PC-3 (cell line): Measurements from ENCODE around the gene CALHM2. TPM values are rescaled to one million over a fixed set of nuclear protein-coding genes. Genes with fewer than 3 reads are reported as not detected.

ENCODE experiments used
- ATAC-seq: fragments of 200-7000 bp; cut with Tn5 transposase; 2 replicates; pipeline ENCODE4 v1.9.1; 2020; ENCODE audit warnings: mild to moderate bottlenecking, moderate library complexity
- BruUV-seq: library from RNA; stranded (reverse); fragments of 400-500 nt; replicated peaks from 2 replicates; lab custom pipeline; 2021; lab: Mats Ljungman, UMichigan
- CTCF ChIA-PET: fragments of 300-600 bp; sonication (Branson Sonifier 250); formaldehyde crosslinking; loops from one replicate; lab custom pipeline; 2022; ENCODE audit warnings: antibody characterized with exemption; lab: Charles Lee
- POLR2A ChIA-PET: fragments of 300-600 bp; sonication (Branson Sonifier 250); formaldehyde crosslinking; loops from one replicate; lab custom pipeline; 2022; ENCODE audit warnings: antibody characterized with exemption; ENCODE audit not compliant: unreplicated experiment; lab: Charles Lee
- DNase-seq: peaks from one replicate; pipeline ENCODE4 v3.0.0-alpha.2; 2015
- H2AFZ ChIP-seq: fragments of 300-600 bp; sonication (generic); 2 replicates; pipeline ENCODE4 v1.6.0; 2016; ENCODE audit warnings: antibody characterized with exemption, low read length
- H3F3A ChIP-seq: fragments of 300-600 bp; sonication (generic); one replicate; pipeline ENCODE4 v1.6.0; 2017; ENCODE audit warnings: antibody characterized with exemption, low read length, control low read depth, mild to moderate bottlenecking; ENCODE audit not compliant: unreplicated experiment
- H3K27ac ChIP-seq: fragments of 300-600 bp; sonication (generic); 2 replicates; pipeline ENCODE4 v1.5.1; 2016; ENCODE audit warnings: mild to moderate bottlenecking, low read length
- H3K27me3 ChIP-seq: fragments of 300-600 bp; sonication (generic); 2 replicates; pipeline ENCODE4 v1.6.1; 2016; ENCODE audit warnings: low read length, mixed read lengths
- H3K36me3 ChIP-seq: fragments of 300-600 bp; sonication (generic); 2 replicates; pipeline ENCODE4 v1.6.1; 2016; ENCODE audit warnings: low read depth, mixed run types, low read length, mixed read lengths
- H3K4me1 ChIP-seq: fragments of 300-600 bp; sonication (generic); 2 replicates; pipeline ENCODE4 v1.5.1; 2016; ENCODE audit warnings: low read length; ENCODE audit not compliant: insufficient read depth
- H3K4me2 ChIP-seq: fragments of 300-600 bp; sonication (generic); 2 replicates; pipeline ENCODE4 v1.6.0; 2016; ENCODE audit warnings: low read length
- H3K4me3 ChIP-seq: fragments of 300-600 bp; sonication (generic); 2 replicates; pipeline ENCODE4 v1.5.1; 2016; ENCODE audit warnings: mild to moderate bottlenecking, low read length, mixed read lengths
- H3K79me2 ChIP-seq: fragments of 300-600 bp; sonication (generic); 2 replicates; pipeline ENCODE4 v1.6.1; 2017; ENCODE audit warnings: low read length, mixed read lengths
- H3K9ac ChIP-seq: fragments of 300-600 bp; sonication (generic); 2 replicates; pipeline ENCODE4 v1.6.0; 2016; ENCODE audit warnings: mild to moderate bottlenecking, low read length
- H3K9me2 ChIP-seq: fragments of 300-600 bp; sonication (generic); replicated peaks from 2 replicates; pipeline ENCODE4 v1.6.1; 2016; ENCODE audit warnings: mixed run types, low read length, mixed read lengths
- H3K9me3 ChIP-seq: fragments of 300-600 bp; sonication (generic); 2 replicates; pipeline ENCODE4 v1.6.1; 2016; ENCODE audit warnings: low read length, mixed read lengths
- H4K20me1 ChIP-seq: fragments of 300-600 bp; sonication (generic); 2 replicates; pipeline ENCODE4 v1.6.1; 2016; ENCODE audit warnings: low read length, mixed read lengths
- CTCF ChIP-seq: fragments of 300-600 bp; sonication (generic); conservative IDR thresholded peaks from 2 replicates; pipeline ENCODE4 v1.5.1; 2017; ENCODE audit warnings: antibody characterized with exemption, low read depth, mild to moderate bottlenecking, low read length
- EZH2 ChIP-seq: fragments of 300-600 bp; sonication (generic); IDR thresholded peaks from one replicate; pipeline ENCODE4 v1.6.1; 2017; ENCODE audit warnings: antibody characterized with exemption, mild to moderate bottlenecking, low read length; ENCODE audit not compliant: unreplicated experiment
- intact Hi-C: fragments of 100-400 bp; cut with micrococcal nuclease; formaldehyde crosslinking; loops from 2 replicates; pipeline ENCODE4 v1.9.0; 2023
- total RNA-seq: library from RNA; depleted of rRNA; stranded (reverse); fragments of >200 nt; gene quantifications from 2 replicates; pipeline ENCODE4 v1.2.3, GENCODE V29; 2014; rRNA removed

CALHM2 gene
- total RNA-seq, 1 experiment from 2014 or later = 1.3 TPM

GRCh38 chr10:103397191-103397825, 54.9 kb downstream of the CALHM2 start:
- H3K79me2 ChIP-seq = peaks cover 73% of the 10 kb centered on the region
- CTCF ChIA-PET = no interaction called here
- ATAC-seq = no peak
- peak overlapping the region; percentile 92 for H3K4me3 ChIP-seq
- POLR2A ChIA-PET = interaction anchor here (0.5 to 0.7 kb wide), 4 partner anchors 53 to 627 kb away, joined by 3 to 7 read pairs (median 4); no protein-coding TSS in a partner anchor
- peaks cover 31% of the 10 kb centered on the region for H3K36me3 ChIP-seq
- peaks cover 30% of the 10 kb centered on the region for H3K4me1 ChIP-seq
- no peak overlapping the region for H2AFZ ChIP-seq
- BruUV-seq = no TSS peak
- peak overlapping the region; percentile 95 for H3K9ac ChIP-seq
- 0 out of 2 replicates have a peak, but pooled peaks cover 4% of the 10 kb centered on the region for H4K20me1 ChIP-seq
- TF ChIP-seq EZH2 = no peak
- no peak for TF ChIP-seq CTCF
- H3K9me3 ChIP-seq = no peaks in the 10 kb centered on the region
- H3K27ac ChIP-seq = no peak overlapping the region
- no peaks in the 10 kb centered on the region for H3K9me2 ChIP-seq
- DNase-seq = no peak
- no peaks in the 10 kb centered on the region for H3K27me3 ChIP-seq
- no peaks in the 10 kb centered on the region for H3F3A ChIP-seq
- intact Hi-C loops = no loop called here
- H3K4me2 ChIP-seq = peak overlapping the region; percentile 93

- DNase-seq (no peak), ATAC-seq (no peak)
- TSS peak; percentile 80 for BruUV-seq
- Histone ChIP-seq H3K27ac (peak overlapping the region; percentile 39; the same call in 1 of the 2 replicates), H3K36me3 (peaks cover 31% of the 10 kb centered on the region), H3K4me3 (peak overlapping the region; percentile 92), H3K27me3 (no peaks in the 10 kb centered on the region), H3K9me3 (no peaks in the 10 kb centered on the region), H3K4me1 (peaks cover 30% of the 10 kb centered on the region), H4K20me1 (0 out of 2 replicates have a peak, but pooled peaks cover 4% of the 10 kb centered on the region), H2AFZ (peak overlapping the region; percentile 53), H3F3A (no peaks in the 10 kb centered on the region), H3K79me2 (peaks cover 73% of the 10 kb centered on the region), H3K9me2 (no peaks in the 10 kb centered on the region), H3K4me2 (peak overlapping the region; percentile 93), H3K9ac (peak overlapping the region; percentile 95)
- TF ChIP-seq EZH2 = no peak
- no peak for TF ChIP-seq CTCF
- ChIA-PET CTCF (no interaction called here), POLR2A (interaction anchor here (0.5 to 0.6 kb wide), 3 partner anchors 116 to 627 kb away, joined by 3 to 4 read pairs (median 3); no protein-coding TSS in a partner anchor)
- intact Hi-C loops = no loop called here
Measured at GRCh38 chr10:103396789-103397087, 55.4 kb downstream of the CALHM2 start.

Other genes starting within 250 kb of the CALHM2 start
- not detected in 2 replicates for gene RPEL1, start 206.5 kb downstream of the CALHM2 start, total RNA-seq
- gene INA, start 175.2 kb downstream of the CALHM2 start, total RNA-seq = not detected in 2 replicates
- gene PCGF6, start 101.2 kb downstream of the CALHM2 start, total RNA-seq = 8.8 and 11.6 TPM in 2 replicates
- gene TAF5, start 84.4 kb downstream of the CALHM2 start, total RNA-seq = 7.0 and 8.4 TPM in 2 replicates
- 66.1 and 111 TPM in 2 replicates for gene ATP5MK, start 55.9 kb downstream of the CALHM2 start, total RNA-seq
- gene PDCD11, start 55.7 kb downstream of the CALHM2 start, total RNA-seq = 41.9 and 50.9 TPM in 2 replicates
- not detected in 2 replicates for gene CALHM1, start 6.5 kb upstream of the CALHM2 start, total RNA-seq
- gene CALHM3, start 26.9 kb upstream of the CALHM2 start, total RNA-seq = 2.3 and 4.1 TPM in 2 replicates
- gene NEURL1, start 41.3 kb upstream of the CALHM2 start, total RNA-seq = 1.7 and 3.5 TPM in 2 replicates